Adipocyte (in vitro differentiated cells): Measurements from ENCODE around the gene KRT73.

ENCODE experiments used
- DNase-seq: peaks from one replicate; pipeline ENCODE4 v3.0.0-alpha.2; 2015; ENCODE audit warnings: low read depth
- H3K27me3 ChIP-seq: replicated peaks from 2 replicates; pipeline ENCODE4 v1.7.0; 2013; ENCODE audit warnings: mild to moderate bottlenecking, low read length, moderate library complexity; ENCODE audit not compliant: control insufficient read depth, insufficient read depth
- H3K36me3 ChIP-seq: 2 replicates; pipeline ENCODE4 v1.7.0; 2013; ENCODE audit warnings: low read length, mild to moderate bottlenecking, moderate library complexity; ENCODE audit not compliant: control insufficient read depth, insufficient read depth, severe bottlenecking
- H3K4me1 ChIP-seq: 2 replicates; pipeline ENCODE4 v1.7.0; 2013; ENCODE audit warnings: mild to moderate bottlenecking, low read length, moderate library complexity; ENCODE audit not compliant: control insufficient read depth, insufficient read depth
- H3K4me3 ChIP-seq: 2 replicates; pipeline ENCODE4 v1.7.0; 2013; ENCODE audit warnings: mild to moderate bottlenecking, low read length, moderate library complexity
- H3K9ac ChIP-seq: 2 replicates; pipeline ENCODE4 v1.7.0; 2013; ENCODE audit warnings: mild to moderate bottlenecking, low read length, moderate library complexity
- H3K9me3 ChIP-seq: 2 replicates; pipeline ENCODE4 v1.7.0; 2013; ENCODE audit warnings: mild to moderate bottlenecking, low read length, moderate library complexity; ENCODE audit not compliant: control insufficient read depth

The KRT73 gene

GRCh38 chr12:52618216-52618615 lies at the start of gene KRT73:
Gene KRT73, minus strand, starts transcription at chr12:52618559. Its CDS starts 35 bp downstream, at chr12:52618524.
- DNase-seq, result no peak
- H3K27me3 ChIP-seq, result peaks cover 45% of the 10 kb centered on the region
- H3K9ac ChIP-seq, result no peak within 1 kb of the TSS
- H3K4me1 ChIP-seq, result no peaks in the 10 kb centered on the region
- H3K4me3 ChIP-seq, result no peak within 1 kb of the TSS
- no peaks in the 10 kb centered on the region for H3K36me3 ChIP-seq
- peaks cover 4% of the 10 kb centered on the region for H3K9me3 ChIP-seq

- Histone ChIP-seq H3K4me3 (no peak overlapping the region), H3K4me1 (no peaks in the 10 kb centered on the region), H3K9ac (no peak overlapping the region), H3K27me3 (peaks cover 78% of the 10 kb centered on the region), H3K9me3 (no peaks in the 10 kb centered on the region), H3K36me3 (no peaks in the 10 kb centered on the region)
- DNase-seq, result no peak
Measured at GRCh38 chr12:52667931-52668330, 49.6 kb upstream of the KRT73 start.

- Histone ChIP-seq H3K4me3 (no peak overlapping the region), H3K27me3 (peaks cover 78% of the 10 kb centered on the region), H3K36me3 (no peaks in the 10 kb centered on the region), H3K9me3 (no peaks in the 10 kb centered on the region), H3K4me1 (no peaks in the 10 kb centered on the region), H3K9ac (no peak overlapping the region)
- DNase-seq, result no peak
Measured at GRCh38 chr12:52667509-52667908, 49.1 kb upstream of the KRT73 start.

GRCh38 chr12:52666471-52666870 lies 48.1 kb upstream of the KRT73 start:
- DNase-seq, result no peak
- Histone ChIP-seq H3K4me1 (no peaks in the 10 kb centered on the region), H3K9me3 (no peaks in the 10 kb centered on the region), H3K9ac (no peak overlapping the region), H3K27me3 (peaks cover 75% of the 10 kb centered on the region), H3K36me3 (no peaks in the 10 kb centered on the region), H3K4me3 (no peak overlapping the region)

GRCh38 chr12:52663420-52663819 lies 45.1 kb upstream of the KRT73 start:
- H3K36me3 ChIP-seq, result no peaks in the 10 kb centered on the region
- H3K9me3 ChIP-seq, result no peaks in the 10 kb centered on the region
- no peak overlapping the region for H3K4me3 ChIP-seq
- H3K9ac ChIP-seq, result no peak overlapping the region
- no peak for DNase-seq
- peaks cover 71% of the 10 kb centered on the region for H3K27me3 ChIP-seq
- H3K4me1 ChIP-seq, result no peaks in the 10 kb centered on the region

GRCh38 chr12:52662918-52663229 lies 44.5 kb upstream of the KRT73 start:
- no peak for DNase-seq

GRCh38 chr12:52662093-52662917 lies 43.9 kb upstream of the KRT73 start:
- no peak overlapping the region for H3K9ac ChIP-seq
- no peak for DNase-seq
- no peaks in the 10 kb centered on the region for H3K36me3 ChIP-seq
- no peak overlapping the region for H3K4me3 ChIP-seq
- no peaks in the 10 kb centered on the region for H3K9me3 ChIP-seq
- H3K4me1 ChIP-seq, result no peaks in the 10 kb centered on the region
- H3K27me3 ChIP-seq, result peaks cover 72% of the 10 kb centered on the region

More at GRCh38 chr12:52662918-52663229, 44.5 kb upstream of the KRT73 start:
- no peaks in the 10 kb centered on the region for H3K4me1 ChIP-seq
- H3K9me3 ChIP-seq, result no peaks in the 10 kb centered on the region
- no peaks in the 10 kb centered on the region for H3K36me3 ChIP-seq
- H3K27me3 ChIP-seq, result peaks cover 71% of the 10 kb centered on the region
- H3K9ac ChIP-seq, result no peak overlapping the region
- H3K4me3 ChIP-seq, result no peak overlapping the region

- Histone ChIP-seq H3K27me3 (peaks cover 74% of the 10 kb centered on the region), H3K9ac (no peak overlapping the region), H3K4me1 (no peaks in the 10 kb centered on the region), H3K36me3 (no peaks in the 10 kb centered on the region), H3K4me3 (no peak overlapping the region), H3K9me3 (no peaks in the 10 kb centered on the region)
- no peak for DNase-seq
Measured at GRCh38 chr12:52661668-52662067, 43.3 kb upstream of the KRT73 start.

- H3K4me3 ChIP-seq, result no peak overlapping the region
- no peak overlapping the region for H3K9ac ChIP-seq
- DNase-seq, result no peak
- H3K36me3 ChIP-seq, result no peaks in the 10 kb centered on the region
- no peaks in the 10 kb centered on the region for H3K4me1 ChIP-seq
- peaks cover 74% of the 10 kb centered on the region for H3K27me3 ChIP-seq
- no peaks in the 10 kb centered on the region for H3K9me3 ChIP-seq
Measured at GRCh38 chr12:52660934-52661499, 42.7 kb upstream of the KRT73 start.

GRCh38 chr12:52659951-52660350 lies 41.6 kb upstream of the KRT73 start:
- Histone ChIP-seq H3K9me3 (no peaks in the 10 kb centered on the region), H3K36me3 (no peaks in the 10 kb centered on the region), H3K4me1 (no peaks in the 10 kb centered on the region), H3K9ac (no peak overlapping the region), H3K4me3 (no peak overlapping the region), H3K27me3 (peaks cover 67% of the 10 kb centered on the region)
- no peak for DNase-seq

- Histone ChIP-seq H3K4me3 (no peak overlapping the region), H3K9me3 (no peaks in the 10 kb centered on the region), H3K27me3 (peaks cover 70% of the 10 kb centered on the region), H3K36me3 (no peaks in the 10 kb centered on the region), H3K9ac (no peak overlapping the region), H3K4me1 (no peaks in the 10 kb centered on the region)
- no peak for DNase-seq
Measured at GRCh38 chr12:52659395-52659794, 41.0 kb upstream of the KRT73 start.
